K562 (cell line): ENCODE results near the gene CNKSR3. TPM values are rescaled to one million over a fixed set of nuclear protein-coding genes. Genes with fewer than 3 reads are reported as not detected.

Experiments used
- ATAC-seq: fragments of 200-7000 bp; cut with Tn5 transposase; 3 replicates; pipeline ENCODE4 v1.9.1; 2020; ENCODE audit warnings: moderate library complexity
- BruUV-seq: library from RNA; stranded (reverse); fragments of 400-500 nt; replicated peaks from 2 replicates; lab custom pipeline; 2021; lab: Mats Ljungman, UMichigan
- CTCF ChIA-PET: fragments of 300-600 bp; formaldehyde crosslinking; extraction: SDS; loops from one replicate; lab custom pipeline; 2021; ENCODE audit warnings: low intra/inter-chr PET ratio; lab: Yijun Ruan, JAX
- POLR2A ChIA-PET: fragments of 300-600, 350-650 bp; sonication (Branson Sonifier 250); formaldehyde crosslinking; extraction: SDS; loops from one replicate; lab custom pipeline; 2021; ENCODE audit warnings: antibody characterized with exemption, inconsistent platforms; lab: Yijun Ruan, JAX
- DNase-seq, 4 experiments: peaks; one replicate each; pipeline versions ENCODE4 v3.0.0 to v3.0.0-alpha.2; 2011 to 2018; ENCODE audit warnings: low spot score in 3 of 4, mixed read lengths in 3 of 4; ENCODE audit errors: extremely low read depth in 1 of 4
- FAIRE-seq: peaks from 2 replicates; lab custom pipeline; 2011; peaks lifted over from hg19 to GRCh38; lab: Jason Lieb, UNC
- H2AFZ ChIP-seq: 2 replicates; pipeline ENCODE4 v1.6.0; 2011; ENCODE audit warnings: low read depth, low read length, control low read depth, inconsistent platforms
- H3K27ac ChIP-seq: fragments of 200-600 bp; 3 replicates; pipeline ENCODE4 v1.8.0; 2011; ENCODE audit warnings: low read depth, mild to moderate bottlenecking, control low read depth, inconsistent platforms, low read length, moderate library complexity, mixed read lengths; ENCODE audit errors: extremely low read depth
- H3K27me3 ChIP-seq, 2 experiments: fragments of 300-600 bp in 1 of 2; 2 replicates in 1 of 2; 3 replicates in 1 of 2; pipeline versions ENCODE4 v1.6.0 to v1.8.0; 2011; ENCODE audit warnings: inconsistent platforms in 2 of 2, low read length in 2 of 2, mild to moderate bottlenecking in 1 of 2, mixed read lengths in 1 of 2, moderate library complexity in 1 of 2; ENCODE audit not compliant: control insufficient read depth in 2 of 2, insufficient read depth in 2 of 2
- H3K36me3 ChIP-seq: fragments of 300-600 bp; 3 replicates; pipeline ENCODE4 v1.8.0; 2011; ENCODE audit warnings: mild to moderate bottlenecking, low read length, inconsistent platforms; ENCODE audit not compliant: control insufficient read depth, insufficient read depth
- H3K4me1 ChIP-seq, 2 experiments: fragments of 200-600 bp in 1 of 2; replicated peaks in 1 of 2; 2 replicates in 1 of 2; 3 replicates in 1 of 2; pipeline versions ENCODE4 v1.5.1 to v1.8.0; 2011; ENCODE audit warnings: inconsistent platforms in 2 of 2, low read length in 2 of 2, mild to moderate bottlenecking in 1 of 2, mixed read lengths in 1 of 2, moderate library complexity in 1 of 2; ENCODE audit not compliant: control insufficient read depth in 2 of 2, insufficient read depth in 2 of 2
- H3K4me2 ChIP-seq: 2 replicates; pipeline ENCODE4 v1.6.1; 2011; ENCODE audit warnings: low read length, control low read depth, inconsistent platforms, mixed read lengths; ENCODE audit not compliant: insufficient read depth
- H3K4me3 ChIP-seq: fragments of 200-600 bp; sonication (generic), shearing (Covaris generic); 2 replicates; pipeline ENCODE4 v1.5.1; 2016; ENCODE audit warnings: control low read depth, inconsistent platforms
- H3K79me2 ChIP-seq: fragments of 200-600 bp; 3 replicates; pipeline ENCODE4 v1.8.0; 2011; ENCODE audit warnings: low read length, inconsistent platforms; ENCODE audit not compliant: control insufficient read depth, insufficient read depth
- H3K9ac ChIP-seq, 2 experiments: 2 replicates each; pipeline versions ENCODE4 v1.6.0 to v1.6.1; 2011; ENCODE audit warnings: low read depth in 2 of 2, low read length in 2 of 2, control low read depth in 1 of 2, inconsistent platforms in 1 of 2, mild to moderate bottlenecking in 1 of 2, mixed read lengths in 1 of 2; ENCODE audit not compliant: insufficient read depth in 1 of 2
- H3K9me1 ChIP-seq: one replicate; pipeline ENCODE4 v1.6.0; 2011; ENCODE audit warnings: inconsistent platforms, mild to moderate bottlenecking, low read length, moderate library complexity; ENCODE audit not compliant: control insufficient read depth, insufficient read depth
- H3K9me3 ChIP-seq: replicated peaks from 2 replicates; pipeline ENCODE4 v1.5.1; 2011; ENCODE audit warnings: low read depth, low read length, inconsistent platforms; ENCODE audit not compliant: control insufficient read depth, insufficient read depth
- H4K20me1 ChIP-seq: replicated peaks from 2 replicates; pipeline ENCODE4 v1.6.1; 2011; ENCODE audit warnings: low read length, inconsistent platforms, mixed read lengths; ENCODE audit not compliant: control insufficient read depth, insufficient read depth
- CHCHD3 ChIP-seq: fragments of 250-450 bp; sonication (Bioruptor Pico); IDR thresholded peaks from 2 replicates; pipeline ENCODE4 v2.1.2; 2022; ENCODE audit warnings: mild to moderate bottlenecking
- CREB1 ChIP-seq, 2 experiments: sonication (generic) in 1 of 2; formaldehyde crosslinking in 1 of 2; IDR thresholded peaks; 2 replicates each; pipeline versions ENCODE4 v1.6.1 to v1.8.0; 2012 to 2022; ENCODE audit warnings: inconsistent platforms in 1 of 2, mild to moderate bottlenecking in 1 of 2, missing genetic modification reagents in 1 of 2, moderate library complexity in 1 of 2
- POLR2A ChIP-seq: fragments of 450-650 bp; conservative IDR thresholded peaks from 2 replicates; pipeline ENCODE4 v1.6.1; 2016
- PYGO2 ChIP-seq: fragments of 450-650 bp; IDR thresholded peaks from 2 replicates; pipeline ENCODE4 v1.6.1; 2016; ENCODE audit warnings: mild to moderate bottlenecking, missing genetic modification characterization, moderate library complexity, missing compliant biosample characterization
- THRB ChIP-seq: fragments of 450-650 bp; formaldehyde crosslinking; conservative IDR thresholded peaks from 2 replicates; pipeline ENCODE4 v1.4.0; 2022; ENCODE audit warnings: mild to moderate bottlenecking, missing genetic modification characterization
- ZBTB11 ChIP-seq, 3 experiments: fragments of 200-800 bp in 1 of 3; fragments of 250-450 bp in 1 of 3; fragments of 450-650 bp in 1 of 3; sonication (Bioruptor Pico) in 1 of 3; sonication (Bioruptor generic) in 1 of 3; formaldehyde crosslinking in 1 of 3; IDR thresholded peaks; 2 replicates each; pipeline versions ENCODE4 v1.6.1 to v1.8.0; 2016 to 2022; ENCODE audit warnings: mild to moderate bottlenecking in 2 of 3, missing genetic modification characterization in 2 of 3, missing compliant biosample characterization in 1 of 3, moderate library complexity in 1 of 3
- ZNF444 ChIP-seq: fragments of 250-450 bp; sonication (Bioruptor Pico); IDR thresholded peaks from 2 replicates; pipeline ENCODE4 v1.4.0; 2020; ENCODE audit warnings: mild to moderate bottlenecking, moderate library complexity
- ZNF589 ChIP-seq: fragments of 200-800 bp; sonication (Bioruptor generic); IDR thresholded peaks from 2 replicates; pipeline ENCODE4 v1.6.1; 2016; ENCODE audit warnings: low read depth, missing genetic modification characterization, missing compliant biosample characterization
- WGBS: fragments of 100-300 bp; shearing (Covaris generic); methylation state at CpG from one replicate; pipeline ENCODE4 v1.1.6; 2016; ENCODE audit warnings: low coverage, mixed read lengths; ENCODE audit not compliant: insufficient coverage; ENCODE audit errors: missing lambda C conversion rate; 5-methylcytosine and 5-hydroxymethylcytosine counted together
- in situ Hi-C: fragments of 300-500 bp; cut with MboI; formaldehyde crosslinking; loops from 4 replicates; pipeline ENCODE4 v1.15.0; 2018; ENCODE audit warnings: inconsistent platforms, mixed read lengths
- intact Hi-C: fragments of 100-400 bp; cut with micrococcal nuclease; formaldehyde crosslinking; loops from 2 replicates; pipeline ENCODE4 v1.14.2; 2022
- polyA plus RNA-seq, 8 experiments: library from polyadenylated mRNA; depleted of rRNA in 4 of 8; stranded (reverse) in 5 of 8; unstranded in 3 of 8; fragments of >200 nt; fragmentation: Nextera tagmentation in 2 of 8; fragmentation: Illumina TruSeq in 1 of 8; extraction: Ambion mirVana in 2 of 8; extraction: Trizol in 1 of 8; gene quantifications; 2 replicates each; pipeline versions ENCODE4 v1.2.1 to v1.2.3, GENCODE V29; 2011 to 2014; ENCODE audit warnings: inconsistent platforms in 1 of 8, missing spikeins in 1 of 8
- total RNA-seq, 7 experiments: library from RNA; depleted of rRNA in 6 of 7; stranded (reverse); fragments of >200 nt in 6 of 7; fragmentation: Illumina TruSeq in 2 of 7; extraction: Trizol in 2 of 7; gene quantifications; 2 replicates each; pipeline versions ENCODE4 v1.2.1 to v1.2.3, GENCODE V29; 2011 to 2021; ENCODE audit warnings: low replicate concordance in 1 of 7
- TF ChIP-seq, protein P1 (sequence below), 2 experiments: IDR thresholded peaks; 2 replicates each; pipeline ENCODE4 v1.6.1; 2011; ENCODE audit warnings: borderline replicate concordance in 1 of 2, control low read depth in 1 of 2, low read depth in 1 of 2, low read length in 1 of 2, mild to moderate bottlenecking in 1 of 2, mixed read lengths in 1 of 2, moderate library complexity in 1 of 2; ENCODE audit not compliant: insufficient read depth in 1 of 2, insufficient read length in 1 of 2, poor library complexity in 1 of 2, severe bottlenecking in 1 of 2; ENCODE audit errors: extremely low read depth in 1 of 2

Gene CNKSR3
- total and polyA plus RNA-seq, 9 of the 15 experiments (the other 6 are each of a cell fraction or from before 2014, with no cell fraction given): 4.5 to 29.6 (median 9.5) TPM

GRCh38 chr6:154435400-154435945 is 75.0 kb downstream of the CNKSR3 start (continued):
- TF ChIP-seq, protein P1, sequence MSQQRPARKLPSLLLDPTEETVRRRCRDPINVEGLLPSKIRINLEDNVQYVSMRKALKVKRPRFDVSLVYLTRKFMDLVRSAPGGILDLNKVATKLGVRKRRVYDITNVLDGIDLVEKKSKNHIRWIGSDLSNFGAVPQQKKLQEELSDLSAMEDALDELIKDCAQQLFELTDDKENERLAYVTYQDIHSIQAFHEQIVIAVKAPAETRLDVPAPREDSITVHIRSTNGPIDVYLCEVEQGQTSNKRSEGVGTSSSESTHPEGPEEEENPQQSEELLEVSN (IDR thresholded peaks at IDR 0.05; ENCODE audit: borderline replicate concordance in 1 of 2, extremely low read depth in 1 of 2, insufficient read depth in 1 of 2, insufficient read length in 1 of 2, low read depth in 1 of 2, low read length in 1 of 2, poor library complexity in 1 of 2, severe bottlenecking in 1 of 2): no peak
- no peak for TF ChIP-seq ZNF444 (CRISPR knock-in tag)

DNA sequence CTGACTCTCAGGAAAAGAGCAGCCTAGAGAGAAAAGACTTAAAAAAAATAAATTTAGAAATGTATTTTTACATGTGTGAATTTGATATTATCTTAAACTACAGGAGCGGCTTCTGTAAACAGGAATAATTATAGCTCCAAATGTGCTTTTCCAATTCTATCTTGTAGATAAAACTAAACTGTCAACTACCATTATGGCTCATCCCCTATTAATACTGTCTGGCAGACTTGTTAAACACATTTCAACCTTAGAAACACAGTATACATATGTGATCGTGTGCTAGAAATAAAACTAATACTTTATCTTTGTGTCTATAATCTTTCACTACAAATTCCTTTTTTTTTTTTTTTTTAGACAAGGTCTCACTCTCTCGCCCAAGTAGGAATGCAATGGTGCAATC is 75.8 kb downstream of the CNKSR3 start:
- BruUV-seq: no TSS peak
- peaks cover 35% of the 10 kb centered on the region for H3K36me3 ChIP-seq
- H3K9me3 ChIP-seq: peaks cover 5% of the 10 kb centered on the region; the same call in 1 of the 2 replicates
- no peaks in the 10 kb centered on the region for H4K20me1 ChIP-seq
- H3K79me2 ChIP-seq: 0 out of 3 replicates have a peak, but pooled peaks cover 3% of the 10 kb centered on the region
- WGBS: 68% methylated on average over 3 of the region's 3 CpGs
- no peak for TF ChIP-seq CREB1 (IDR thresholded peaks at IDR 0.05)
- TF ChIP-seq CREB1 (CRISPR knock-in tag; IDR thresholded peaks at IDR 0.05): no peak
- TF ChIP-seq POLR2A: no peak
- TF ChIP-seq ZBTB11 (CRISPR knock-in tag; IDR thresholded peaks at IDR 0.05): no peak
- TF ChIP-seq THRB (CRISPR knock-in tag): no peak
- no peak for TF ChIP-seq PYGO2
- no peak for TF ChIP-seq ZNF589 (CRISPR knock-in tag)
- TF ChIP-seq CHCHD3 (CRISPR knock-in tag): no peak
- TF ChIP-seq, all 486 proteins: peak for 0
- FAIRE-seq (no peak), ATAC-seq (no peak), DNase-seq (no peak)
- intact Hi-C loops (loop anchor here (5.0 kb wide), 1 partner anchor 68 kb away; no protein-coding TSS in a partner anchor), in situ Hi-C loops (no loop called here)
- H3K4me2 ChIP-seq: no peak overlapping the region
- H2AFZ ChIP-seq: no peak overlapping the region
- no peaks in the 10 kb centered on the region for H3K27me3 ChIP-seq
- CTCF ChIA-PET: no interaction called here
- H3K9ac ChIP-seq: no peak overlapping the region
- H3K9me1 ChIP-seq: no peaks in the 10 kb centered on the region
- POLR2A ChIA-PET: no interaction called here
- H3K4me1 ChIP-seq: peaks cover 7 to 25% of the 10 kb centered on the region in 2 experiments
- H3K4me3 ChIP-seq: no peak overlapping the region
- H3K27ac ChIP-seq: peak overlapping the region; percentile 2; the same call in 1 of the 3 replicates
